NCI-H460 (cell line): ENCODE results near the gene WTAP. TPM values are rescaled to one million over a fixed set of nuclear protein-coding genes. Genes with fewer than 3 reads are reported as not detected.

Experiments
- DNase-seq: peaks from one replicate; pipeline ENCODE4 v3.0.0-alpha.2; 2016; ENCODE audit warnings: low read depth; ENCODE audit errors: extremely low read depth
- small RNA-seq, 2 experiments: library from RNA; depleted of rRNA; stranded (forward); fragments of <200 nt; gene quantifications; one replicate each; pipeline ENCODE3, GENCODE V24; 2014
- total RNA-seq: library from RNA; depleted of rRNA; stranded (reverse); fragments of >200 nt; shearing (Covaris generic); gene quantifications from 2 replicates; pipeline ENCODE4 v1.2.3, GENCODE V29; 2014; rRNA removed

The WTAP gene
- total RNA-seq, 1 experiment from 2014 or later = 65.7 TPM

DNA sequence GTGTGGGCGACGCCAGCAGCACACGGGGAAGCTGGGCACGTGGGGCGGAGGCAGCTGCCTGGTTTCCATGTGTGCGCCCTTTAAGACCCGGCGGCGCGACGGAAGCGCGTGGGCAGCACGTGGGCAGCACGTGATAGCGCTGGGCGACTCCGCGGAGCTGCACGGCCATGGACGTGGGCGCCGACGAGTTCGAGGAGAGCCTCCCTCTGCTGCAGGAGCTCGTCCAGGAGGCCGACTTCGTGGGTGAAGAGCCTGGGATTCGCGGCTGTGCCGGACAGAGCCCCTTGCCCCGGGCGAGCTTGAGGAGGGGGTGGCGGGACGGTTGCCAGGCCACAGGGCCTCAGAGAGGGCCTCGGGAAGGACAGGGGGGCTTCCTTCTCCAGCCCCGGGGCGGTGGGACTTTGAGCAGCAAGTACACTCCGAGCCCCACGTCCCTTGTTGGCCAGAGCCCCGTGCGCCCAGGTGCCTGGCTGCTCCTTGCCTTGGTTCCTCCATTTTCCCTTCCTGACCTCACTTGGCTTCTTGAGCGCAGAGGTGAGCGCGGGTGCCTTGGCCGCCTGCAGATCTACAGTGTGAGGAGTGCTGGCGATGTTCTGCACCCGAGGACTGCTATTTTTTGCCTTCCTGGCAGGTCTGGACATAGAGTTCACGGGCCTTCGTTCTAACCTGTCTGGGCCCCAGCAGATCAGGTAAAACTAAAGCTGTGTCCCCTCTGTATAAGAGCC lies 73.0 kb downstream of the WTAP start, which contains the start of gene PNLDC1:
PNLDC1 (plus strand) TSS at position 136 of the 725 bp plus-strand sequence; CDS start at position 168, 32 bp downstream.
- DNase-seq = no peak

DNA sequence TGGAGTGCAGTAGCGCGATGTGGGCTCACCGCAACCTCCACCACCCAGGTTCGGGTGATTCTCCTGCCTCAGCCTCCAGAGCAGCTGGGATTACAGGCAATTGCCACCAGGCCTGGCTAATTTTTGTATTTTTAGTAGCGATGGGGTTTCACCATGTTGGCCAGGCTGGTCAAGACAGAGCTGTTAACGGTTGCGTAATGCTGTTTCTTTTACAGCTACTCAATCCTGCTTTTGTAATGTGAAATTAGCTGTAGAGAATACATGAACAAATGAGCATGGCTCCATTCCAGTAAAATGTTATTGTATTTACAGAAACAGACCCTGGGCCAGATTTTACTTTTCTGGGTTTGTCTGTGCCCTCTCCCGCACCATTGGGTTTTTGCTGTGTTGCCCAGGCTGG lies 74.6 kb downstream of the WTAP start:
- no peak for DNase-seq

DNA sequence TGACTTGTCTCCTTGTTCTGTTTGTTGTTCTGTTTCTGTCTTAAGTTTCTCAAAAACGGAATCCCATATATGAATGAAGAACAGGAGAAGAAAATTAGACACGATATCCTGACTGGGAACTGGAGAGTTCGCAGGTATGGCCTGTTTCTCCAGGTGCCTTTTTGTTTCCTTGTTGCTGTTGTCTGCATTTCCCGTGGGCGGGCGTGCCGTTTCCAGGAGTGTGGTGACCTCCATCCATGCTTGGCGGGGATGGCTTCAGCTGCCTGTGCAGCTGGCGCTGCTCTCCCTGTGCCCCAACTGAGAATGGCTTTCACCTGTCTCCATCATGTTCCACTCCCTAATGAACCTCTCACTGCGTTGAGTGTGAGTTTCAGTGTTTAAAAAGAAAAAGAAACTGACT lies 77.2 kb downstream of the WTAP start:
- no peak for DNase-seq

DNA sequence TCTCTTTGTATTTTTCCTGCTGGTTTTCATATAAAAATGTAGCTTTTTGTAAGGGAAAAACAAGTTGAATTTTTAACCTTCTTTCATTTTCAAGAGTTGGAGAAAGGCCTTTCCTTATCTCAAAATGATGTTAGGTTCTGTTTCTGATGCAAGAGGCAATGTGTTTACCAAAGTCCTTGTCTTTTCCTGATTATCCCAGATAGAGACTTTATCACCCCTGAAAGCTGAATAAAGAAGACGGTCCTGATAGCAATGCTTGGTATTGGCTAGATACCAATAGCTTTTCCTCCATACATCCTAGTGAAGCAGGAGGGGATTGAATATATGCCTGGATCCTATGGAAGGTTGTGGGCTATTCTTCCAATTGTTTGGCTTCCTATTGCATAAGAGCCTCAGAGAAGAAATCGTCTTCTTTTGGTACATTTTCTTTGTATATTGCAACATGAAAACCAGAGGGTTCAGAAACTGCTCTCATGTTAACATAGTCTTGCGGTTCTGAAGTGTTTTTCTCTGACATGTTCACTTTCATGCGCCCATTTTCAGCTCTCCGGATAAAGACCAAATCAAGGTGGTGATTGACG lies 78.2 kb downstream of the WTAP start:
- no peak for DNase-seq

Small RNA genes within 50 kb of the gene (small RNA-seq; reads per million reads assigned to genes)
- gene RNU4ATAC18P = 0 to 0.35 reads per million in 2 experiments
- gene SNORA20 = 23.1 to 54.9 reads per million in 2 experiments
- 0 reads per million in 2 experiments for gene SNORA29

Other genes with a start within 250 kb of the WTAP start
- 125 and 135 TPM in 2 replicates for gene SOD2, start 34.3 kb upstream of the WTAP start, total RNA-seq
- gene ACAT2, start 34.5 kb downstream of the WTAP start, total RNA-seq = 12.7 and 13.0 TPM in 2 replicates
- gene TCP1, start 62.1 kb downstream of the WTAP start, total RNA-seq = 203 and 233 TPM in 2 replicates
- gene MRPL18, start 63.0 kb downstream of the WTAP start, total RNA-seq = 93.0 and 104 TPM in 2 replicates
- not detected in 2 replicates for gene PNLDC1, start 72.8 kb downstream of the WTAP start, total RNA-seq
- not detected in 2 replicates for gene MAS1, start 163.5 kb downstream of the WTAP start, total RNA-seq
- 78.6 and 84.3 TPM in 2 replicates for gene IGF2R, start 241.6 kb downstream of the WTAP start, total RNA-seq